ENCODE data around the gene SERINC4. TPM values are rescaled to one million over a fixed set of nuclear protein-coding genes. Genes with fewer than 3 reads are reported as not detected.

The SERINC4 gene
- total and polyA plus RNA-seq, 2 donors (not counting 3 experiments of a cell fraction or from before 2014, with no cell fraction given): not detected

GRCh38 chr15:43794269-43795037 lies 5.6 kb downstream of the SERINC4 start:
- peak overlapping the region; percentile 36 for H3K4me2 ChIP-seq (ENCODE audit: insufficient read depth, low read length)
- H2AFZ ChIP-seq (ENCODE audit: low read depth, low read length): no peak overlapping the region
- POLR2A ChIA-PET: no interaction called here
- no peaks in the 10 kb centered on the region for H3K27me3 ChIP-seq (ENCODE audit: control insufficient read depth in 2 of 2, insufficient read depth in 2 of 2, low read length in 2 of 2)
- no peak overlapping the region for H3K9ac ChIP-seq (replicated peaks; ENCODE audit: extremely low read depth, insufficient read depth, low read length)
- FAIRE-seq: peak; percentile 84
- no TSS peak for BruUV-seq (replicated peaks)
- peak overlapping the region; percentile 7 for H3K27ac ChIP-seq (ENCODE audit: insufficient read depth, low read depth, low read length)
- TF ChIP-seq MAX (IDR thresholded peaks at IDR 0.05; ENCODE audit: insufficient read depth, insufficient read length): no peak
- no peak for TF ChIP-seq EZH2 (IDR thresholded peaks at IDR 0.05; ENCODE audit: borderline replicate concordance, low read depth, low read length, severe bottlenecking)
- TF ChIP-seq POLR2AphosphoS5 (IDR thresholded peaks at IDR 0.05; ENCODE audit: insufficient read depth, low read depth, low read length): no peak
- no peak for TF ChIP-seq JUN (IDR thresholded peaks at IDR 0.05; ENCODE audit: borderline replicate concordance, insufficient read depth, insufficient read length, low read depth)
- no peak for TF ChIP-seq FOS (IDR thresholded peaks at IDR 0.05; ENCODE audit: borderline replicate concordance, insufficient read depth, low read length)
- TF ChIP-seq POLR2A (IDR thresholded peaks at IDR 0.05; ENCODE audit: low read depth, low read length): no peak
- CTCF ChIA-PET: interaction anchor here (0.8 to 1.1 kb wide), 2 partner anchors 18 to 707 kb away, joined by 3 to 4 read pairs; partner anchors contain the start of gene ELL3
- no peaks in the 10 kb centered on the region for H3K9me1 ChIP-seq (replicated peaks; ENCODE audit: control insufficient read depth, extremely low read depth, insufficient read depth, low read length)
- H3K4me1 ChIP-seq (ENCODE audit: control insufficient read depth, extremely low read depth, insufficient read depth, low read length): peaks cover 21% of the 10 kb centered on the region
- dilution Hi-C loops (cut with MboI; ENCODE audit: extremely low pct_ligation_motif_present, low sequenced_read_pairs) (no loop called here), intact Hi-C loops (cut with micrococcal nuclease) (no loop called here)
- no peaks in the 10 kb centered on the region for H4K20me1 ChIP-seq (replicated peaks; ENCODE audit: control insufficient read depth, extremely low read depth, insufficient read depth, low read length)
- peaks cover 31% of the 10 kb centered on the region for H3K79me2 ChIP-seq (ENCODE audit: control insufficient read depth, insufficient read depth, low read length)
- H3K36me3 ChIP-seq (ENCODE audit: control insufficient read depth in 2 of 2, extremely low read depth in 1 of 2, insufficient read depth in 2 of 2, low read length in 2 of 2): peaks cover 21 to 26% of the 10 kb centered on the region in 2 experiments
- no peak overlapping the region for H3K4me3 ChIP-seq (replicated peaks in 1 of 3; ENCODE audit: insufficient read depth in 1 of 3, low read depth in 1 of 3, low read length in 3 of 3)
- H3K9me3 ChIP-seq (replicated peaks; ENCODE audit: control insufficient read depth, insufficient read depth, low read length): no peaks in the 10 kb centered on the region
- DNase-seq (ENCODE audit: low read depth, low spot score): peak; percentile 9

- Histone ChIP-seq H2AFZ (ENCODE audit: low read depth, low read length) (no peak overlapping the region), H3K36me3 (ENCODE audit: control insufficient read depth in 2 of 2, extremely low read depth in 1 of 2, insufficient read depth in 2 of 2, low read length in 2 of 2) (peaks cover 21 to 26% of the 10 kb centered on the region in 2 experiments), H3K27ac (ENCODE audit: insufficient read depth, low read depth, low read length) (peak overlapping the region; percentile 91), H3K9ac (replicated peaks; ENCODE audit: extremely low read depth, insufficient read depth, low read length) (peak overlapping the region; percentile 99), H3K9me3 (replicated peaks; ENCODE audit: control insufficient read depth, insufficient read depth, low read length) (no peaks in the 10 kb centered on the region), H3K4me1 (ENCODE audit: control insufficient read depth, extremely low read depth, insufficient read depth, low read length) (peaks cover 21% of the 10 kb centered on the region), H3K79me2 (ENCODE audit: control insufficient read depth, insufficient read depth, low read length) (peaks cover 31% of the 10 kb centered on the region), H4K20me1 (replicated peaks; ENCODE audit: control insufficient read depth, extremely low read depth, insufficient read depth, low read length) (no peaks in the 10 kb centered on the region), H3K4me2 (ENCODE audit: insufficient read depth, low read length) (peak overlapping the region; percentile 82), H3K27me3 (ENCODE audit: control insufficient read depth in 2 of 2, insufficient read depth in 2 of 2, low read length in 2 of 2) (no peaks in the 10 kb centered on the region), H3K9me1 (replicated peaks; ENCODE audit: control insufficient read depth, extremely low read depth, insufficient read depth, low read length) (no peaks in the 10 kb centered on the region), H3K4me3 (replicated peaks in 1 of 3; ENCODE audit: insufficient read depth in 1 of 3, low read depth in 1 of 3, low read length in 3 of 3) (peak overlapping the region in 2 of 3 experiments; percentile 74 to 82)
- ChIA-PET CTCF (interaction anchor here (1.0 to 2.1 kb wide), 3 partner anchors 17 to 31 kb away, joined by 3 to 12 read pairs (median 3); partner anchors contain the start of genes ELL3 and MFAP1), POLR2A (interaction anchor here (0.9 kb wide), 1 partner anchor 8 kb away, joined by 3 read pairs; no protein-coding TSS in a partner anchor)
- BruUV-seq (replicated peaks): no TSS peak
- TF ChIP-seq POLR2A (IDR thresholded peaks at IDR 0.05; ENCODE audit: low read depth, low read length): no peak
- no peak for TF ChIP-seq POLR2AphosphoS5 (IDR thresholded peaks at IDR 0.05; ENCODE audit: insufficient read depth, low read depth, low read length)
- no peak for TF ChIP-seq MAX (IDR thresholded peaks at IDR 0.05; ENCODE audit: insufficient read depth, insufficient read length)
- TF ChIP-seq EZH2 (IDR thresholded peaks at IDR 0.05; ENCODE audit: borderline replicate concordance, low read depth, low read length, severe bottlenecking): no peak
- TF ChIP-seq FOS (IDR thresholded peaks at IDR 0.05; ENCODE audit: borderline replicate concordance, insufficient read depth, low read length): no peak
- TF ChIP-seq JUN (IDR thresholded peaks at IDR 0.05; ENCODE audit: borderline replicate concordance, insufficient read depth, insufficient read length, low read depth): no peak
- no peak for TF ChIP-seq MYC (IDR thresholded peaks at IDR 0.05; ENCODE audit: low read depth, low read length)
- TF ChIP-seq CTCF (IDR thresholded peaks at IDR 0.05; ENCODE audit: extremely low read depth in 1 of 2, insufficient read depth in 1 of 2, low read depth in 1 of 2, low read length in 2 of 2): no peak
- no peak for TF ChIP-seq GATA2 (IDR thresholded peaks at IDR 0.05; ENCODE audit: insufficient read depth, insufficient read length, low read depth, low read length)
- dilution Hi-C loops (cut with MboI; ENCODE audit: extremely low pct_ligation_motif_present, low sequenced_read_pairs): no loop called here
- intact Hi-C loops (cut with micrococcal nuclease): no loop called here
- FAIRE-seq (no peak), DNase-seq (ENCODE audit: low read depth, low spot score) (no peak)
Observed at GRCh38 chr15:43793647-43794046, 6.4 kb downstream of the SERINC4 start.

Measured in endothelial cell of umbilical vein (primary cell).